GM19035 (cell line): ENCODE results near the gene ITGA3.

Source experiments
- ATAC-seq: cut with Tn5 transposase; IDR thresholded peaks from one replicate; pipeline ENCODE4 v1.9.1; 2021; ENCODE audit not compliant: unreplicated experiment

ITGA3 gene

DNA sequence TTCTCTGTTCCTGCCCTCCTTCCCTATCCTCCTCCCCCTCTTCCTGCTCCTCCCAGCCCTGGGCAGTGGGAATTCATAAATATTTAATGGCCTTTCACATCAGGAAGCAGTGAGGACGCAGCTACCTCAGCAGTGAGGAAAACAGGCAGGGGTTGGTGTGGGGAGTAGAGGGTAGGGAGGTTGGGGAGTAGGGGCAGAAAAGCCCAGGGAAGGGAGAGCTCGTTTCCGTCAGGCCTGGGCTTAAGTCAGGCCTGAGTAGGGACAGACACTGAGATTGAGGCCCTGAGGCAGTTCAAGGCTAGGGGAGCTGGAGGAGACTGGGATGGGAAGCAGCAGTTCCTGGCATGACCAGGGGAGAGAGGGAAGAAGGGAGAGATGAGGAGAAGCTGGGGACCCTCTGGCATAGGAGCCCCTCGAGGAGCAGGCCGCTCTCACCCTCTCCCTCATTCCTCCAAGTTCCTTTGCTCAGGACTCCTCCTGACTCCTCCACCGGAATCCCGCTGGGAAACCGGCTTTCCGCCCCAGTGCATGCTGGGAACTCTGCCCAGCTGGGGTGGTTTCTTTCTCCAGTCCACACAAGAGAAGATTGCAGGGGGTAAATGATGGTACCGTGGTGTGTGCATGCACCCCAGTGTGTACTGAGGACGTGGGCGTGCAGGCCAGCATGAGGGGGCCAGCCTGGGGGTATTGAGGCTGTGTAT, 67.9 kb downstream of the ITGA3 start:
- no peak for ATAC-seq

GRCh38 chr17:50125420-50125997, 69.6 kb downstream of the ITGA3 start:
- no peak for ATAC-seq

DNA sequence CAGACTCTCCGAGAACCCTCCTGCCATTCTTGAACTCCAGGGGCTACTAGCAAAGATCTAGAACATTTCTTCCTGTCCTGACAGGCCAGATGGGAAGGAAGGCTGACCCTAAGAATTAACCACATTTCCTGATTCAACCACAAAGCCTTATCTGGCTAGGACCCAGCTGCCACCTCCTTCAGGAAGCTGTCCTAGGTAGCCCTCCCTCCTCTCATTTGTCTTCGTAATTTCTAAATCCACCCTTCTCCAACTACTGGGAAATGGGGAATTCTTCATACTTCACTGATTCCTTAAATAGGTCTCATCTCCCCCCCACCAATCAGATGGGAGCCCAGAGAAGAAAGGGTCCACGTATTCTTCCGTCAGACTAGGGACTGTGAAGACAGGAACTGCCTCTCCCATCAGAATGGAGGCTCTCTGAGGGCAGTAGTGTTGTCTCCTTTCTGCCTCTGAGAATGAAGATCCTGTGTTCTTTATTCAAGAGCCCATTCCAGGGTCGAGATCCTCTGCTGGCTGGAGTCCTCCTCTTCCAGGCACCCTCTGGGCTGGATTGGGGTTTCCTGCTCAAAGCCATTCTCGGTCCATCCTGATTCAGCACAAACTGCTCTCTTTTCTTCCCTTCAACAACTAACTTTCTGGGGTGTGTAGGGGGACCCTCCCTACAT, 71.9 kb downstream of the ITGA3 start:
- no peak for ATAC-seq

DNA sequence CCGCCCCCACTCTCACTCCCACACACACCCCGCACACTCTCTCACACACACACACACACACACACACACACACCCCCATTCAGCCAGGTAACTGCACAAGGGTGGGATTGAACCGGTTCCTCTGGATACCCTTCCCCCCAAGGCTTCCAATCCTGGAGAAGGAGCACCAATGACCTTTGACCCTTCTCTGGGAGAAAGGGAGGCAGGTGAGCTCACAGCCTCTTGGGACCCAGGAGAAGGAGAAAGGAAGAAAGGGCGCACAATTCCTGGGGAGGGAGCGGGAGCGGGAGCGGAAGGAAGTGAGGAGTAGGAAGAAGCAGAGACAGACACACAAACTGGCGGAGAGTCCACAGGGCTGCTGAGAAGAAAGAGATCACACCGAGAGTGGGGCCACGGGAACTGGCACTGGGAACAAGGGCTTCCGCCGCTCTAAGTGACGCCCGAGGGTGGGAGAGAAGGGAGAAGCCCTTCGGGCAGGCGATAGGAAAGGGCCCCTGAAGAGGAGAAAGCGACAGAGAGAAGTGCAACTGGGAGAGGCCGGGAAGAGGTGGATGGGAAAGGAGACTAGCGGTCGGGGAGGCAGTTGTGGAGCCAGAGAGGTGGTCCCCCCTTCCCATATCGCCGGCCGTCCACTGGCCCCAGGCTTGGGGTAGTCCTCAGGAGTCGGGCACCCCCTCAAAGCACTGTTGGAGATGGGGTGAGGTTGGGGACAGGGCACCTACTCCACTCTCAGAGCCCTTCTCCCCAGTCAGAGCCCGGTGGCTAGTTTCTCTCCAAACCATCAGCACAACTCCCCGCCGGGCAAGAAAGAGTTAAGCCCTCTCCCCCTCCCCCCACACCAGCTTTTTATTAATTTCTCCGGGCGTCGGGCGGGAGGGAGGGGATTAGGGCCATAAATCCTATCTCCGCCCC, 72.8 kb downstream of the ITGA3 start:
- no peak for ATAC-seq

DNA sequence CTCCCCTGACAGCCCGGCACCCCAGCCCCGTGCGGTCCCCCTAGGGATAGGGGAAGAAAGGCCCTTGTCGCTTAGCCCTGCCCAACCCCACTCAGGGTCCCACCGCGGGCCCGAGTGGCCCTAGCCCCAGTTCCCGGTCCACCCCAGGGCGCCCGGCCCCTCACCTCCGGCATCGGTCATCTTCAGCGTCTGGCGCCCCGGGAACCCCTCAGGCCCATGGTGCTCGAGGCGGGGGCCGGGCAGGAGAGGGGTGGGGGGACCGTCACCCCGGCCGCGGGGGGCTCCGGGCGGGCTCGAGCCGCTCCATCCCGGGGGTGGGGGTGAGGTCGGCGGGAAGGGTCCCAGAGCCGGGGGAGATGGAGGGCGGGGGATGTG, 73.4 kb downstream of the ITGA3 start:
- ATAC-seq = no peak

GRCh38 chr17:50129728-50130558, 74.0 kb downstream of the ITGA3 start, which contains the start of gene SAMD14:
Gene SAMD14, minus strand, starts transcription at chr17:50130160. Its CDS starts 5,201 bp downstream, at chr17:50124959.
- ATAC-seq = no peak

GRCh38 chr17:50130559-50131305, 74.8 kb downstream of the ITGA3 start:
- ATAC-seq = no peak

DNA sequence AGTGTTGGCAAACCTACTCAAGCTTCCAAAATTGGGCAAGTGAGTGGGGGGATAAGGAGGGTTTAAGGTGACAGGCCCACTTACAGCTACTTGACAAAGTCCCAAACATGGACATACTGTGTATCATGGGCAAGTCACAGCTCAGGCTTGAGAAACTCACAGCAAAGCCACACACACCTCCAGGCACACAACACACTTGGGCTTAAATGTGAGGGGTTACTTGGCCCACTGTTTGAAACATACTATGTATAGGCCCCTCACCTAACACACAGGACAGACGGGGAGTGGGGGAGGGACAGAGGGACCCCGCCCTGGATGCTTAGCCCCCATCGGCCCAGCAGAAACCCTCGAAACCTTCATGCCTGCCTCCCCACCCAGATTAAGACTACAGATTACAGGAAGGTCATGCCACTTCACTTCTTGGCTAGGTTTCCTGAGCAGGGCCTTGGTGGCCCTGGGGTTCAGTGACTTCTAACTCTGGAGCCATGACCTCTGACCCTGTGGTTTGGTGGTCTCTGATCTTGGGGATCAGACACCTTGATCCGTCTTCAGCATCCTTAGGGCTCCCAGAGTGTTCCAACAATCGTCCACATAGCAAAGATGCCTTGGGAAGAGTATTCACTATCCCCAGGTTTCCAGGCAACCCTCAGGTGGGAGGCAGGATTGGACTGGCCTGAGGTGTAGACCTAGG, 76.3 kb downstream of the ITGA3 start:
- ATAC-seq = no peak

- ATAC-seq = no peak
These were observed 77.3 kb downstream of the ITGA3 start for GRCh38 chr17:50133028-50133768.

DNA sequence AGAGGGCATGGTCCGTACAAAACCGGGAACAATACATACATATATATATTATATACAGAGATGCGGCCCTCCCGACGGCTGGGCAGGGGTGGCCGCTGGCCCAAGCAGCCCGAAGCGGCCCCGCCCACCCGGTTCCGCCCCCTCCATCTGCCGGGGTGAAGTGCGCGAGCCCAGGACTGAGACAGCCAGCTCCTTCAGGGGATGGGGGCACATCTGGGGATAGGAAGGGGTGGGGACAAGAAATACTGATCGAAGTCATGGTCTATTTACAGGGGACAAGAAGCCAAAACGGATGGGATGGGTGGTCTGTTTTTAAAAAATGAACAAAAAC, 77.8 kb downstream of the ITGA3 start:
- ATAC-seq = no peak

- ATAC-seq = no peak
These were observed 78.5 kb downstream of the ITGA3 start for GRCh38 chr17:50134206-50135110.

- ATAC-seq = no peak
These were observed 79.6 kb downstream of the ITGA3 start for GRCh38 chr17:50135316-50136095.

DNA sequence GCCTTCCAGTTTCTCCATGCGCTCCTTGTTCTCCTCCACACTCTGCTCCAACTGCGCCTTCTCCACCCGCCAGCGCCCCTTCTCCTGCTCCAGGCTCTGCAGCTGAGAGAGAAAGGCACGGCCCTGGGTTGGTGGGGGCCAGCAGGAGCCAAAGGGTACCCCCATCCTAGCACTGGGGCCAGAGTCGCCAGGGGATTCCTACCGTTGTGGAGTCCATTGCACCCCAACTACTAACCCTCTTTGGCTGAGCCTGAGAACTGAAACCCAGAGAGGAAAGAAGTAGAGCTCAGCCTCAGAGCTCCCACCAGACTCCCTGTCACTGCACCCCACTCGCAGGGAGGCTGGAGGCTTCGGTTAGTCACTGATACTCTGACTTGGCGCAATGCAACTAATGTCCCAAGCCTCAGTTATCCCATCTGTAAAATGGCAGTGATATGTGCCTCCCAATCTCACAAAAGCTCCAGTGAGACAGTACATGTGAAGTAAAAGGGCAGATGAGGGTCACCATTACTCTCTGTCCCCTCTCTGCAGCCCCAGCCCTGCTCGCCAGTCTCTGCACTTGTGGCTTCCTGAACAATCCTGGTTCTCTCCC, 80.3 kb downstream of the ITGA3 start:
- no peak for ATAC-seq

DNA sequence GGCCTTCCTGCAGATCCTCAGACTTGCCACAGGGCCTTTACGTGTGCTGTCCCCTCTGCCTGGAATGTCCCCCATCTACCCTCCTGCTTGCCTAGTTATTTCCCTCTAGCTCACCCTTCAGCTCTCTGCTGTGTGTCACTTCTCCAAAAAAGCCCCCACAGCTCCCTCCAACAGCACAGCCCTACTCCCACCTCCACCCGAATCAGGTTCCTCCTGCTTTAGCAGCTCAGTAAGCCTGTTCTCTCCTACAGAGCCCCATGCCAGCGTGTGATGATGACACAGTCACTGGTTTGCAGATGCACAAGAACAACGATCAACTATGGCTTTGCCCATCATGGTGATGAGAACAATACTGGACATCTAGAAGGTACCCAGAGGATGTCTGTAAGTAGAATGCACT, 81.1 kb downstream of the ITGA3 start:
- no peak for ATAC-seq

GRCh38 chr17:50139185-50139783, 83.4 kb downstream of the ITGA3 start:
- ATAC-seq = no peak
